ENCODE data around the gene ZNF790. TPM values are rescaled to one million over a fixed set of nuclear protein-coding genes. Genes with fewer than 3 reads are reported as not detected.

The ZNF790 gene
- total and polyA plus RNA-seq, 2 of the 13 experiments (the other 11 are each of a cell fraction or from before 2014, with no cell fraction given): 1.3 to 5.3 TPM

DNA sequence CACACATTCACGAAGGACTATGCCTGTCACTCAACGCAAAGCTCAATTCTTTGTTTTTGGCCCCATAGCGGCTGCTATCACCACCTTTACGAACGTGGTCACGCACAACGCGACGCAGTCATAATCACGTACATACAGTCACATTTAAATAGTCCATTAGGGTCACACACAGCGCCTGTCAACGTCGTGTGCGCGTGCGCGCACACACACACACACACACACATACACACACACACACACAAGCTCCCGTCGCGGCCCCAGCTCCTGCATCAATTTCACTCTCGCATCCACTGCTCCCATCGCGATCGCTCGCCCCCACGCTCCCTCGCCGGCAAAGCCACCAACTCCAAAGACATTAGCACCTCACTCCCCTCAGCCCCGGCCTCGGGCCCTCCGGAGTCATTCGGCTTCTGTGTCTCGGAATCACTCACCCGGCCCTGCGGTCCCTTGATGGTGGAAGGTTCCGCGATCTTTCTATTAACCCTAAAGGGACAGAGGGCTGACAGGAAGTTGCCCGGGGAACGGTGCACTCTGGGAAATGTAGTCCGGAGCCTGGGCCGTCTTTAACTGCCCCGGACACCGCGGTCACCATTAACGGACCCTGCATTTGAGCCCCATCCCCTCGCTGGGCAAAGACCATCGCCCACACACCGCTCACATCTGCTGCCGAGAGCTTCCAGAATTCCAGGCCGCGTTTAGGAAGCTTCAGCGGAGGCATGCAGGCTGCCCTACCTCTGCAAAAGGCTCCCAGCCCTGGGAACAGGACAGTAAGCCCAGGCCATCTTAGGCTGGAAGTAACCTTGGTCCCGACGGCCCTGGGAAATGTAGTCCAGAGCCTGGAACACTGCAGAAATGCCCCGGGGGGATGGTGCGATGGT is at the start of gene ZNF790 (continued):
- TF ChIP-seq, protein P1, sequence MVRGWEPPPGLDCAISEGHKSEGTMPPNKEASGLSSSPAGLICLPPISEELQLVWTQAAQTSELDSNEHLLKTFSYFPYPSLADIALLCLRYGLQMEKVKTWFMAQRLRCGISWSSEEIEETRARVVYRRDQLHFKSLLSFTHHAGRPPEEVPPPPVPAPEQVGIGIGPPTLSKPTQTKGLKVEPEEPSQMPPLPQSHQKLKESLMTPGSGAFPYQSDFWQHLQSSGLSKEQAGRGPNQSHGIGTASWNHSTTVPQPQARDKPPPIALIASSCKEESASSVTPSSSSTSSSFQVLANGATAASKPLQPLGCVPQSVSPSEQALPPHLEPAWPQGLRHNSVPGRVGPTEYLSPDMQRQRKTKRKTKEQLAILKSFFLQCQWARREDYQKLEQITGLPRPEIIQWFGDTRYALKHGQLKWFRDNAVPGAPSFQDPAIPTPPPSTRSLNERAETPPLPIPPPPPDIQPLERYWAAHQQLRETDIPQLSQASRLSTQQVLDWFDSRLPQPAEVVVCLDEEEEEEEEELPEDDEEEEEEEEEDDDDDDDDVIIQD (CRISPR knock-in tag; IDR thresholded peaks at IDR 0.05; ENCODE audit: low read depth): no peak
- TF ChIP-seq NBN (conservative IDR thresholded peaks at IDR 0.05) (no peak), CENPT (CRISPR knock-in tag; IDR thresholded peaks at IDR 0.05; ENCODE audit: low read depth) (peak; percentile 53; the same call in 1 of the 2 replicates), MATR3 (CRISPR knock-in tag; IDR thresholded peaks at IDR 0.05) (no peak), SOX5 (CRISPR knock-in tag; IDR thresholded peaks at IDR 0.05; ENCODE audit: borderline replicate concordance) (peak; percentile 18), SATB2 (CRISPR knock-in tag; IDR thresholded peaks at IDR 0.05) (no peak), MXD4 (CRISPR knock-in tag; IDR thresholded peaks at IDR 0.05) (peak; percentile 23), BORCS8-MEF2B (CRISPR knock-in tag; IDR thresholded peaks at IDR 0.05) (0 out of 2 replicates have a peak, but pooled peaks have one; percentile 65), FOSL2 (CRISPR knock-in tag; IDR thresholded peaks at IDR 0.05) (peak; percentile 2; the same call in 1 of the 2 replicates), PAX8 (CRISPR knock-in tag; IDR thresholded peaks at IDR 0.05; ENCODE audit: borderline replicate concordance) (no peak), ZNF253 (CRISPR knock-in tag; IDR thresholded peaks at IDR 0.05; ENCODE audit: borderline replicate concordance) (0 out of 2 replicates have a peak, but pooled peaks have one; percentile 28), ZFP37 (CRISPR knock-in tag; IDR thresholded peaks at IDR 0.05; ENCODE audit: borderline replicate concordance) (no peak), ZNF335 (CRISPR knock-in tag; IDR thresholded peaks at IDR 0.05) (peak; percentile 83), GLI4 (CRISPR knock-in tag; IDR thresholded peaks at IDR 0.05; ENCODE audit: borderline replicate concordance) (peak; percentile 96), RFX5 (IDR thresholded peaks at IDR 0.05; ENCODE audit: low read depth, low read length) (no peak), MEIS1 (CRISPR knock-in tag; IDR thresholded peaks at IDR 0.05; ENCODE audit: borderline replicate concordance) (no peak), ZNF136 (CRISPR knock-in tag; IDR thresholded peaks at IDR 0.05; ENCODE audit: low read depth) (0 out of 2 replicates have a peak, but pooled peaks have one; percentile 52), NFRKB (IDR thresholded peaks at IDR 0.05) (no peak), ZNF431 (CRISPR knock-in tag; IDR thresholded peaks at IDR 0.05; ENCODE audit: borderline replicate concordance, low read depth) (no peak; the same call in 1 of the 2 replicates)
- TF ChIP-seq, protein P2, sequence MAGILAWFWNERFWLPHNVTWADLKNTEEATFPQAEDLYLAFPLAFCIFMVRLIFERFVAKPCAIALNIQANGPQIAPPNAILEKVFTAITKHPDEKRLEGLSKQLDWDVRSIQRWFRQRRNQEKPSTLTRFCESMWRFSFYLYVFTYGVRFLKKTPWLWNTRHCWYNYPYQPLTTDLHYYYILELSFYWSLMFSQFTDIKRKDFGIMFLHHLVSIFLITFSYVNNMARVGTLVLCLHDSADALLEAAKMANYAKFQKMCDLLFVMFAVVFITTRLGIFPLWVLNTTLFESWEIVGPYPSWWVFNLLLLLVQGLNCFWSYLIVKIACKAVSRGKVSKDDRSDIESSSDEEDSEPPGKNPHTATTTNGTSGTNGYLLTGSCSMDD (CRISPR knock-in tag; IDR thresholded peaks at IDR 0.05): no peak
- TF ChIP-seq, protein P3, sequence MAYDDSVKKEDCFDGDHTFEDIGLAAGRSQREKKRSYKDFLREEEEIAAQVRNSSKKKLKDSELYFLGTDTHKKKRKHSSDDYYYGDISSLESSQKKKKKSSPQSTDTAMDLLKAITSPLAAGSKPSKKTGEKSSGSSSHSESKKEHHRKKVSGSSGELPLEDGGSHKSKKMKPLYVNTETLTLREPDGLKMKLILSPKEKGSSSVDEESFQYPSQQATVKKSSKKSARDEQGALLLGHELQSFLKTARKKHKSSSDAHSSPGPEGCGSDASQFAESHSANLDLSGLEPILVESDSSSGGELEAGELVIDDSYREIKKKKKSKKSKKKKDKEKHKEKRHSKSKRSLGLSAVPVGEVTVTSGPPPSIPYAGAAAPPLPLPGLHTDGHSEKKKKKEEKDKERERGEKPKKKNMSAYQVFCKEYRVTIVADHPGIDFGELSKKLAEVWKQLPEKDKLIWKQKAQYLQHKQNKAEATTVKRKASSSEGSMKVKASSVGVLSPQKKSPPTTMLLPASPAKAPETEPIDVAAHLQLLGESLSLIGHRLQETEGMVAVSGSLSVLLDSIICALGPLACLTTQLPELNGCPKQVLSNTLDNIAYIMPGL (CRISPR knock-in tag; IDR thresholded peaks at IDR 0.05; ENCODE audit: borderline replicate concordance in 1 of 2, low read depth in 1 of 2): peak; percentile 59 to 70
- TF ChIP-seq, protein P4, sequence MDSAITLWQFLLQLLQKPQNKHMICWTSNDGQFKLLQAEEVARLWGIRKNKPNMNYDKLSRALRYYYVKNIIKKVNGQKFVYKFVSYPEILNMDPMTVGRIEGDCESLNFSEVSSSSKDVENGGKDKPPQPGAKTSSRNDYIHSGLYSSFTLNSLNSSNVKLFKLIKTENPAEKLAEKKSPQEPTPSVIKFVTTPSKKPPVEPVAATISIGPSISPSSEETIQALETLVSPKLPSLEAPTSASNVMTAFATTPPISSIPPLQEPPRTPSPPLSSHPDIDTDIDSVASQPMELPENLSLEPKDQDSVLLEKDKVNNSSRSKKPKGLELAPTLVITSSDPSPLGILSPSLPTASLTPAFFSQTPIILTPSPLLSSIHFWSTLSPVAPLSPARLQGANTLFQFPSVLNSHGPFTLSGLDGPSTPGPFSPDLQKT (CRISPR knock-in tag; IDR thresholded peaks at IDR 0.05; ENCODE audit: borderline replicate concordance): no peak
- TF ChIP-seq, protein P5, sequence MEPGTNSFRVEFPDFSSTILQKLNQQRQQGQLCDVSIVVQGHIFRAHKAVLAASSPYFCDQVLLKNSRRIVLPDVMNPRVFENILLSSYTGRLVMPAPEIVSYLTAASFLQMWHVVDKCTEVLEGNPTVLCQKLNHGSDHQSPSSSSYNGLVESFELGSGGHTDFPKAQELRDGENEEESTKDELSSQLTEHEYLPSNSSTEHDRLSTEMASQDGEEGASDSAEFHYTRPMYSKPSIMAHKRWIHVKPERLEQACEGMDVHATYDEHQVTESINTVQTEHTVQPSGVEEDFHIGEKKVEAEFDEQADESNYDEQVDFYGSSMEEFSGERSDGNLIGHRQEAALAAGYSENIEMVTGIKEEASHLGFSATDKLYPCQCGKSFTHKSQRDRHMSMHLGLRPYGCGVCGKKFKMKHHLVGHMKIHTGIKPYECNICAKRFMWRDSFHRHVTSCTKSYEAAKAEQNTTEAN (CRISPR knock-in tag; conservative IDR thresholded peaks at IDR 0.05): peak; percentile 79; the same call in 1 of the 2 replicates
